Neural progenitor cell (in vitro differentiated cells): ENCODE data around the gene FBLN1.

Source experiments
- CTCF ChIP-seq: fragments of 200-600 bp; sonication (generic); IDR thresholded peaks from 2 replicates; pipeline ENCODE4 v1.5.1; 2017; ENCODE audit warnings: antibody characterized with exemption, mild to moderate bottlenecking
- EZH2 ChIP-seq: fragments of 200-600 bp; sonication (generic); IDR thresholded peaks from 2 replicates; pipeline ENCODE4 v1.6.1; 2017; ENCODE audit warnings: antibody characterized with exemption, mild to moderate bottlenecking, moderate library complexity
- EZH2phosphoT487 ChIP-seq: fragments of 200-600 bp; sonication (generic); IDR thresholded peaks from 2 replicates; pipeline ENCODE4 v1.6.1; 2017; ENCODE audit warnings: antibody characterized with exemption

- TF ChIP-seq CTCF (no peak), EZH2phosphoT487 (no peak), EZH2 (no peak)
These were observed 115.3 kb downstream of the FBLN1 start for GRCh38 chr22:45617948-45618347.
